ENCODE results near the gene FHL3. TPM values are rescaled to one million over a fixed set of nuclear protein-coding genes. Genes with fewer than 3 reads are reported as not detected.
A peak's percentile ranks its signal among the peaks of the same experiment; 100 is the strongest.

FHL3 gene
- total RNA-seq, 2 donors from 2014 or later, result 8.6 to 15.5 TPM

DNA sequence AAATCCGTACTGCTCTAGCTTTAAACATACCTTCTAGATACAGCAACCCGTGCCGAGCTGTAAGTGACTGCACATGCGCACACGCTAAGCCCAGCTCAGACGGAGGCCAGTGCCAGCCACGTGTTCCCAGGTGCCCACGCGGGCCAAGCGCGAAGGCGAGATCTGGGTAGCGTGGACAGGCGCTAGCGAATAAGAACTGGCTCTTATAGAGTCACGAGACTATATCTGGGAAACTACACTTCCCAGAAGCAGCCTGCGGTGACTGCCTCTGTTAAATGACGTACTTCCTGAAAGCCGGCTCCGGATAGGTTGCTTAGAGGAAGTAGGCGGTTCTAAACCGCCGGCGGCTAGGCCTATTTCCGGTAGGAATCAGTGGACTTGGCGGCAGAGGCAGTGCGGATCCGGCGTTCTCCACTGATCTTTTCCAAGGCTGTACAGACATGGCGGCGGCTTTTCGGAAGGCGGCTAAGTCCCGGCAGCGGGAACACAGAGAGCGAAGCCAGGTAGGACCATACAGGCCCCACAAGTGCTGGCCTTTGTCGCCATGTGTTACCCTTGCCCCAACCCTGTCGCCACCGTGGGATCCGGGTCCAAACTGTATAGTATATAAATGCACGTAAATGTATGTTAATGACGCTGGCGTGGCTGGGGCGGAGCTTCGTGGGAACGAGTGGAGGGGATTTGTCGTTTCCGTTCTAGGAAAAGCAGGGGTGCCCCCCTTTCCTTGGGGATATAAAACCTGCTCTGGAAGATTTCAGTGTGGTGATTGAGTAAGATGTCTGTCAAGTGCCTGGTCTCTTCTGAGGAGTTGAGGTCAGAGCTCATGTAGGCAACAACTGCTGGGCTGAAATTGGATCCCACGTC is 7.3 kb upstream of the FHL3 start, which contains the start of gene UTP11:
Gene UTP11, plus strand, starts transcription at position 372 of the 864 bp plus-strand sequence. Its CDS starts 69 bp downstream, at position 441.
- Mint-ChIP-seq H3K4me3 (peak within 1 kb of the TSS; percentile 100), H3K4me1 (peaks cover 19% of the 10 kb centered on the region), H3K27ac (peak within 1 kb of the TSS; percentile 100), H3K27me3 (no peaks in the 10 kb centered on the region), H3K36me3 (ENCODE audit: low read depth) (peaks cover 46% of the 10 kb centered on the region), H3K9me3 (no peaks in the 10 kb centered on the region)
- ATAC-seq (replicated peaks), result peak; percentile 90

DNA sequence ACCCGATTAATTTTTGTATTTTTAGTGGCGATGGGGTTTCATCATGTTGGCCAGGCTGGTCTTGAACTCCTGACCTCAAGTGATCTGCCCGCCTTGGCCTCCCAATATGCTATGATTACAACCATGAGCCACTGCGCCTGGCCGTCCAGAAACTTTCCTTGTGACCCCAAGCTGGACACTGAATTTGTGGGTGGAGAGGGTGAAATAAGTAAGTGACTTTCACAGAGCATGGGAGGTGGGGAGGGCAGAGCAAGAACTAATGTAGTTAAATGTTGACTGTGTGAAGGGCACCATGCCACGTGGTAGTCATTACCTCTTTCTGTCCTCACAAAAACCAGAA is 4.5 kb upstream of the FHL3 start:
- Mint-ChIP-seq H3K27ac (peak overlapping the region; percentile 93), H3K4me3 (peak overlapping the region; percentile 58), H3K36me3 (ENCODE audit: low read depth) (peaks cover 20% of the 10 kb centered on the region), H3K4me1 (peaks cover 19% of the 10 kb centered on the region), H3K27me3 (no peaks in the 10 kb centered on the region), H3K9me3 (no peaks in the 10 kb centered on the region)
- ATAC-seq (replicated peaks), result no peak

DNA sequence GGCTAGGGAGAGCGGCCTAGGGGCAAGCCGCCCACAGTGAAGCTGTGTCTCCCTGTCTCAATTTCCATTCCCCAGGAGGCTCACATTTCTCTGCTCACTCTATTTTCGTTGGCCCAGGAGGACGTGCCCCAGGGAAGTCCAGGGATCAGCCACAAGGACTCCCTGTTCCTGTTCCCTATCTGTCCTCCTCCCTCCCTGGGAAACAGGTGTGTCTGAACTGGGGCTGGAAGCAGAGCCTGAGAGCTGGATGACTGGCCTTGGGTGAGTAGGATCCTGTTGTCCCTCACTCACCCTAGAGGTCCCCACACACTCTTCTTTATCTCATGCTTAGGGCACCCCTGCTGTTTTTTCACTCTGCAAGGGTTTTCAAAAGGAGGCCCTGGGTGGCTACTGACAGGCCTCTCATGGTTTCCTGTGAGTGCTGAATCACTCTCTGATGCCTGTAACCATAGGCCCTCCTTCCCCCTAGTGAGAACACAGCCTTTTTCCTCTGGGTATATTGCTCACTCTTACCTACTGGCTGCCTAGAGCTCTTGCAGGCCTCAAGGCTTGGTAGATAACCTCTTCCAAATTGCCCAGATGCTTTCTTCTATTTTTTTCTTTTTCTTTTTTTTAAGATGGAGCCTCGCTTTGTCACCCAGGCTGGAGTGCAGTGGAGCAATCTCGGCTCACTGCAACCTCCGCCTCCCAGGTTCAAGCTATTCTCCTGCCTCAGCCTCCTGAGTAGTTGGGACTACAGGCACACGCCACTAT is 4.0 kb upstream of the FHL3 start:
- ATAC-seq (replicated peaks), result peak; percentile 71
- Mint-ChIP-seq H3K36me3 (ENCODE audit: low read depth) (peaks cover 25% of the 10 kb centered on the region), H3K4me3 (peak overlapping the region; percentile 58), H3K27me3 (peaks cover 4% of the 10 kb centered on the region), H3K27ac (peak overlapping the region; percentile 93), H3K9me3 (no peaks in the 10 kb centered on the region), H3K4me1 (peaks cover 24% of the 10 kb centered on the region)

DNA sequence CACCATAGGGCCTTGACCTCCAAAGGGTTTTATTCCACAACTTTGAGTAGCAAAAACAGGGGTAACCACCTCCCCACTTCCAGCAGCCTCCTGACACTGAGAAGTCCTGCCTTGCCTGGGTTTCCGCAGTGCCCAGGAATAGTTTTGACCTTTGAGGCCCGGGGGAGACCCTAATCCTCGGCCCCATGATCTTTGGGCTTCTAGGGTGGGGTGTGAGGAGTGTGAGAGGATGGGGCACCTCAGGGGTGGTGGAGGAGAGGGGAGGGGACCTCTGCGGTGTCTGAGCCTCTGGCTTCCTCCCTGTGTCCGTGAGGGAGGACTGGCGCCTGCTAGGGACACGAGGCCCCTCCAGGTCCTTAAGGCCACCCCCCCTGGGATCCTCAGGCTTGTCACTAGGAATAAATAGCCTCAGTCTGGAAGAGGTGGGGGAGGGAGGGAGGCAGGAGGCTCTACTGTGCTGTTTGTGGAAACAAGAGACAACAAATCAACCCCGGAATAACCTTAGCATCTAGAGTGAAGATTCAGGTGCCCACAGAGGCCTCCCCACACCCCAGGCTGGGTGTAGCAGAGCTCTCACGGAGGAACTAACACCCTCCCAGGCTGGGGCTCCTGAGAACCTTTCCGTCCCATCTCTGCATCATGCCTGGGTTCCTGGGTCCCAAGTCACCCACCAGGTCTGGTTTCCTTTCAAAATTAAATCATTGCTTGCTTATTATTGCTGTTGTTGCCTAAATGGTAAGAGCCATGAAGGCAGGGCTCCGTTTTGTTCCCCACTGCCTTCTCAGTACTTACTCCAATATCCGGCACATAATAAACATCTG is 904 bp upstream of the FHL3 start:
- no peaks in the 10 kb centered on the region for H3K9me3 Mint-ChIP-seq
- ATAC-seq (replicated peaks), result no peak
- no peak overlapping the region for H3K27ac Mint-ChIP-seq
- H3K36me3 Mint-ChIP-seq (ENCODE audit: low read depth), result peaks cover 13% of the 10 kb centered on the region
- peak overlapping the region; percentile 50 for H3K4me3 Mint-ChIP-seq
- H3K4me1 Mint-ChIP-seq, result peaks cover 15% of the 10 kb centered on the region
- peaks cover 4% of the 10 kb centered on the region for H3K27me3 Mint-ChIP-seq

DNA sequence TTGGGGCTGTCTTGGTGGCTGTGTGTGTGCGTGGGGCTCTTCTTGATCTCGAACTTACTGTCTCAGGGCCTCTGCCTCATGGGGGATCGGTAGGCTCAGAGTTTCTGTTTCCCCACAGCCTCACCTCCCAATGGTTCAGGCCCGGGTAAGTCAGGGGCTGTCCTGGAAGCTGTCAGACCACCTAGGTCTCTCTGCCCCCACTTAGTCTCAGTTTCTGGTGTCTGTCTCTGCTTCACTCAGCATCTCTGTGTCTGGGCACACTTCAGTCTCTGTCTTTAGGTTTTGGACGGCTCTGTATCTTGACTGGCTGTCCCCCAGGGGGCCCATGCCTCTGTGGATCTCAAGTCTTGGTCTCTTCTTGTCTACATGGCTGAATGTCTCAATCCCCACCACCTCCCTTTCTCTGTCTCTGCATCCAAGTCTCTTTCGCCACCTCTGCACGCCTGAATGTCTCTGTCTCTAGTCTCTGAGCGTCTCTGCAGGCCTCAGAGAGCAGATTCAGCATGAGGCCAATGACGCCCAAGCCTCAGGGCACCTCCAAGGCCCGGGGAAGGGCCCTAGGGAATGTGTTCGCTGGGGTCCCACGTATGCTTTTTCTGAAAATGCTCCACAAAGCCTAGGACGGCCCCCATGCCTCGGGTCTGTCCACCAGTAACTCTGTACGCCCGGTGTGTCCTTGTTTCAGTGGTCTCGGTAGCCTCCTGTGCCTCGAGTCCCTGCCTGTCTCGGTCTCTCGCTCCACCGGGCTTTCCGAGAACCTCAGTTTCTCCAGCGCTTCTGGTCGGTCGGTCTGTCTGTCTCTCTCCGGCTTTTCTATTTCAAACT is 818 bp downstream of the FHL3 start:
- H3K4me3 Mint-ChIP-seq, result peak overlapping the region; percentile 85
- H3K4me1 Mint-ChIP-seq, result peaks cover 19% of the 10 kb centered on the region
- peaks cover 13% of the 10 kb centered on the region for H3K36me3 Mint-ChIP-seq (ENCODE audit: low read depth)
- peaks cover 4% of the 10 kb centered on the region for H3K27me3 Mint-ChIP-seq
- H3K27ac Mint-ChIP-seq, result peak overlapping the region; percentile 74
- no peak for ATAC-seq (replicated peaks)
- H3K9me3 Mint-ChIP-seq, result no peaks in the 10 kb centered on the region

DNA sequence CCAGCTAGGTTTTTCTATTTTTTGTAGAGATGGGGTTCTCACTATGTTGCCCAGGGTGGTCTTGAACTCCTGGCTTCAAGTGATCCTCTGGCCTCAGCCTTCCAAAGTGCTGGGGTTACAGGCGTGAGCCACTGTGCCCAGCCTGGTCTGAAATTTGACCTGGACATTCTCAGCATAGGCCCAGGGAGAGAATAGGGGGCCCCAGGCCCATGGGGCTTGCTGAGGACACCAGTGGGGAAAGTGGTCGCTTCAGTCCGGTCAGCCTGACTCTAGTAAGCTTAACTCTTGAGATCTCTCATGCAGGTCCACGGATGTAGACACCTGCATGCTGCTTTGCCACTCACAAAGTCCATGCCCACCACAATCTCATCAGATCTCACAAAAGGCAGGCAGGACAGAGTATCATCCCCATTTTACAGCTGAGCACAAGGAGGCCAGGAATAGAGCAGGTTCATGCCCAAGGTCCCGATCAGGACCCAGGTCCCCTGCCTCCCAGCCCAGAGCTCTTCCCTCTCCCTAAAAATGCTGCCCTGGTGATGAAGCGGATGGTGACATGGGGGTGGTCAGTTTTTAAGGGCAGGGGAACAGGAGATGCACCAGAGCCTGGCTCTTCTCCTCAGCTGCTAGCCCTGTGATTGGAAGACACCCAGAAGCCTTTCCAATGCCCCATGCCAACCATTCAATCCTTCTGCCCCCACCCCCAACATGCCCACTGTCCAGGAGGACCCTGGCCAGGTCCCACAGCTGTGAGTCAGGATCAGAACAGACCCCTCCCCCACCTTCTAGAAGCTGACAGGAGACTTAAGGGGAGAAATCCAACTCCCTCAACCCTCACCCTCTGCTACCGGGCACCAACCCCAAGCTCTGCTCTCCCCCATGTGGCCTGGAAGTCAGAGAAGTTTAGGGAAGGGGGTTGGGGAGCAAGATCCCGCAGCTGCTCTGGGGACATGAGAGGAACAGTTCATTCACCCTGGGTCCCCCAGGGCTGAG is 1.8 kb downstream of the FHL3 start:
- H3K27me3 Mint-ChIP-seq, result peaks cover 4% of the 10 kb centered on the region
- no peak for ATAC-seq (replicated peaks)
- peaks cover 18% of the 10 kb centered on the region for H3K4me1 Mint-ChIP-seq
- H3K27ac Mint-ChIP-seq, result peak overlapping the region; percentile 74
- H3K36me3 Mint-ChIP-seq (ENCODE audit: low read depth), result peaks cover 16% of the 10 kb centered on the region
- peak overlapping the region; percentile 85 for H3K4me3 Mint-ChIP-seq
- H3K9me3 Mint-ChIP-seq, result no peaks in the 10 kb centered on the region

DNA sequence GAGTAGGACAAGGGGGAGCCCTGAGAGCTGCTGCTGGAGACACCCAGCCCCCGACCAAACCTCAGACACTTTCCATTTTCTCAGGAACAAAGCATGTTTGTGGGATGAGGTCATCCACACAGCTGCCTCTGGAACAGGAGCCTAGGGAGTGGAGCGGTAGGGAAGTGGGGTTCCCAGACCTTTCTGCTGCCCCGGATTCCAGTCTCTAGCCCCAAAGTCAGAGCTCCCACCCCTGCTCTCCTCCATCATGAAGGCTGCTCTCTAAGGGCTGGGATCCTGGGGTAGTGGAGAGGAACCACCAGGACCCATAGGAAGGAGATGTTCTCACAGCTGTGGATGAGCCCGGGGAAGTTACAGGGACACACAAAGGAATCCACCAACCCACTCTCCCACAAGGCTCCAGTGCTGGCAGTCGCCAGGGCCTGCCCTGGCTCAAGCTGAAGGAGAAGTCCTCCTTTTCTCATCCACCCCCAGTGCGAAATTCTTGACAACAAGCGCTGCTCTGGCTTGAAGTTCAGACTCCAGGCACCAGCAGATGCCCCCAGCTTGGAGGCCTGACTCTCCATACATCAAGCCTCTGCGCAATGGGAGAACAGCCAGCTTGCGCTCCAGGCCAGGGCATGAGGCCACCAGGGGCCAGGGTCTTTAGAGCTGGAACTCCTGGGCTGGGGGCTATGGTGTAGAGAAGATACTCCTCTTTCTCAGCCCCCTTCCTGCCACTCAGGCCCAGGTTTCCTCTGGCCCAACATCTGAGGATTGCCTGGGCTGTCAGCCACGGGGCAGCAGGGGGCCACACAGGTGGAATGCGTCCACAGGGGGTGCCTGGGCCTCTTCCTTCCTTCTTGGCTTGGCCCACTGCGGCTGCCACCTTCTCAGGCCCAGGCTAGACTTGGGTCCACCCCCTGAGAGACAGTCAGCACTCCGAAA is 4.5 kb downstream of the FHL3 start:
- no peak for ATAC-seq (replicated peaks)
- Mint-ChIP-seq H3K9me3 (no peaks in the 10 kb centered on the region), H3K36me3 (ENCODE audit: low read depth) (peaks cover 31% of the 10 kb centered on the region), H3K4me1 (peaks cover 29% of the 10 kb centered on the region), H3K4me3 (peak overlapping the region; percentile 70), H3K27ac (peak overlapping the region; percentile 75), H3K27me3 (peaks cover 4% of the 10 kb centered on the region)

DNA sequence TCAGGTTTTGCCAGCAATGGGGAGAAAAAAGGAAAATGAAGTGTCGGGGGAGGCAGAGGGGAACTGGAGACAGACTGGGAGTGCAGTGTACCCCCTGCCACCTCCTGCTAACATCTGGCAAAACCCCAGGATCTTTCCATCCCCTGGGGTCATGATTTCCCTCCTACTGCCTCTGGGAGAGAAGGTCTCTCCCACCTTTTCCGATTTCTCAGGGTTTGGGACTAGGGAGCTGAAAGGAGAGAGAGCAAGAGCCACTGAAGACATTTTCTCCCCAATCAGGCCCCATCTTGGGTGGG is 5.1 kb downstream of the FHL3 start:
- peaks cover 31% of the 10 kb centered on the region for H3K36me3 Mint-ChIP-seq (ENCODE audit: low read depth)
- H3K4me3 Mint-ChIP-seq, result peak overlapping the region; percentile 70
- peaks cover 4% of the 10 kb centered on the region for H3K27me3 Mint-ChIP-seq
- ATAC-seq (replicated peaks), result no peak
- peak overlapping the region; percentile 97 for H3K27ac Mint-ChIP-seq
- H3K9me3 Mint-ChIP-seq, result no peaks in the 10 kb centered on the region
- H3K4me1 Mint-ChIP-seq, result peaks cover 31% of the 10 kb centered on the region

DNA sequence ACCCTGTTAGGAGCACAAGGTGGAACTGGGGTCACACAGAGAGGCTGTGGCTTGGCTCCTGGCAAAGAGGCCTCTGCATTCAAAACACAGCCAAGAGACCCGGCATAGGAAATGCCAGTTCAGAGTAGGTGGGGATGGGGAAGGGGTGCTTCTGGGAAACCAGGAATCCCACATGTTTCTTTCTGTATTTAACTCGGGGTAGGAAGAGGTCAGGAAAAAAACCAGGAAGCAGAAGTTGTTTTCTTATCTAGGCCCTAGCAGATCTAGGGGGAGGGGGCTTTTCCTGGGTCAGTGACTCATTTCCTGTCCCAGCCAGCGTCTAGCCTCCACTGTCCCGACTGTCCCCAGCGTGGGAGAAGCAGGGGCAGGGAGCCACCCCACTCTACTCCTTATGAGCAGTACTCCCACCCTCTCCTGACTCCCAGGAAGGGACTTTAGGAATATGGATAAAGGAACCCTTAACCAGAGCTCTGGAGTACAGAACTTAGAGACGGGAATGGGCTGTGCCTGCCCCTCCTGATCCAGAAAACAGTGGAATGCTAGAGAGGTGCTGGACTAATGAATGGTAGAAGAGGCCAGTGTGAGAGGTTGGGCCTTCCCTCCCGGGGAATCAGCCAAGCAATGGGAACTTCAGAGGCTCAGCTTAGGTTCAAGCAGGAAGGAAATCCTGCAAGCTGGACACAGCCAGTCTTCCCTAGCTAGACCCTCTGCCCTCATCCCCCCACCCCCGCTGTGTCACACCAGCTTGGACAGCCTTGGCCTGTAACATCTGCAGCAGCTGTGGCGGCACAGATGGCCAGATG is 5.7 kb downstream of the FHL3 start:
- Mint-ChIP-seq H3K4me3 (peak overlapping the region; percentile 70), H3K27ac (peak overlapping the region; percentile 97), H3K4me1 (peaks cover 34% of the 10 kb centered on the region), H3K36me3 (ENCODE audit: low read depth) (peaks cover 29% of the 10 kb centered on the region), H3K27me3 (peaks cover 3% of the 10 kb centered on the region), H3K9me3 (no peaks in the 10 kb centered on the region)
- ATAC-seq (replicated peaks), result peak; percentile 33

DNA sequence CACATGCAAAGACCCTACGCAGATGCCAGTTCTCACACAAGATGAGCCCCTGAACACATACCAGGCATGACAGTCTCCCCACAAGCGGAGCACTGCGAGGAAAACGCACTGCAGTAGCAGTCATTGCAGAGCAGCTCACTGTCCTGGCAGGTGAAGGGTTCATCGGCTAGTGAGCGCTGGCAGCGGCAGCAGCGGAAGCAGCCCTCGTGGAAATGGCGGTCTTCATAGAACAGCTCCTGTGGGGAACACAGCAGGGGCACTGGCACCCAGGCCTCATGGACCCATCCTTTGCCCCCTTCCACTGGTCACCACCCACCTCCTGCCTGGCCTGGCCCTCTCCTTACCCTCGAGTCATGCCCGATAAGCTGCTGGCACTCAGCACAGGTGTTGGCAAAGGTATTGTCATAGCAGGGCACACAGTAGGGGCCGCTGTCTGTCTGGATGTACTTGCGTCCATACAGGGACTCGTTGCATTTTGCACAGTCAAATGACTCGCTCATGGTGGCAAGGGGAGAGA is 6.3 kb downstream of the FHL3 start:
- no peak for ATAC-seq (replicated peaks)
- peak overlapping the region; percentile 97 for H3K27ac Mint-ChIP-seq
- H3K4me1 Mint-ChIP-seq, result peaks cover 29% of the 10 kb centered on the region
- peak overlapping the region; percentile 70 for H3K4me3 Mint-ChIP-seq
- H3K9me3 Mint-ChIP-seq, result no peaks in the 10 kb centered on the region
- H3K27me3 Mint-ChIP-seq, result no peaks in the 10 kb centered on the region
- peaks cover 22% of the 10 kb centered on the region for H3K36me3 Mint-ChIP-seq (ENCODE audit: low read depth)

DNA sequence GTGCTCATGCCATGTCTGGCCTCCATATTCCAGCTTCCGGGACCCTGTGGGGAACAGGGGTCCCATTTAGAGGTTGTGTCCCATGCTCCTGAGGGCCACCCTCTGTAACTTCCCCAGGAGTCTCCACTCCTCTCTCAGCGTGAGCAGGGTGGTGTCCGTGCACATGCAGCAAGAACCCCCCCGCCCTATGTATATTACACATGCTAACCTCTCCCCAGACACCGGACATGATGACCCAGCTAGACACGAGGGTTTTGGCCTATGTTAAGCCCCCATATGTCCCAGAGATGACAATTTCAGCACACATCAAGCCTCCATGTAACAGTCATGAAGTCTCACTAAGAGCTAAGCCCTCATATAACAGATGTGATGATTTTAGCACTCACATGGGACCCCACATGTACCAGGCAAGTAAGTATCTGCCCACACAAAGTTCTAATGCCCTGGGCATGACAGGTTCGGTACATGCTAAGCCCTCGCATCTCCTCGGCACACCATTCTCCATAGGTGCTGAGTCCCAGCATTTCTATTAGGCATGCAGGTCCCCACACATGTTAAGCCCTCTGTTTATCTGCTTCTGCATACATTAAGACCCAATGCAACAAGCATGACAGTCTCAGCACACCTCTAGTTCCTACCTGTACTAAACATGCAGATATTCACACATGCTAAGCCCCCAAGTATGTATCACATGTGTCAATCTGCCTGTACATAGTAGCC is 7.1 kb downstream of the FHL3 start:
- H3K4me3 Mint-ChIP-seq, result no peak overlapping the region
- no peaks in the 10 kb centered on the region for H3K27me3 Mint-ChIP-seq
- H3K27ac Mint-ChIP-seq, result peak overlapping the region; percentile 97
- peaks cover 29% of the 10 kb centered on the region for H3K4me1 Mint-ChIP-seq
- no peak for ATAC-seq (replicated peaks)
- H3K9me3 Mint-ChIP-seq, result no peaks in the 10 kb centered on the region
- H3K36me3 Mint-ChIP-seq (ENCODE audit: low read depth), result peaks cover 18% of the 10 kb centered on the region

Data from activated T-helper 17 cell treated with anti-CD3 and anti-CD28 coated beads, Interleukin-2, amount 50 U/mL, for 72 hours (primary cell).